ENCODE results near the gene MT1X. TPM values are rescaled to one million over a fixed set of nuclear protein-coding genes. Genes with fewer than 3 reads are reported as not detected.

MT1X gene
- total and polyA plus RNA-seq, 2 of the 13 experiments (the other 11 are each of a cell fraction or from before 2014, with no cell fraction given), result 19.7 to 288 TPM

DNA sequence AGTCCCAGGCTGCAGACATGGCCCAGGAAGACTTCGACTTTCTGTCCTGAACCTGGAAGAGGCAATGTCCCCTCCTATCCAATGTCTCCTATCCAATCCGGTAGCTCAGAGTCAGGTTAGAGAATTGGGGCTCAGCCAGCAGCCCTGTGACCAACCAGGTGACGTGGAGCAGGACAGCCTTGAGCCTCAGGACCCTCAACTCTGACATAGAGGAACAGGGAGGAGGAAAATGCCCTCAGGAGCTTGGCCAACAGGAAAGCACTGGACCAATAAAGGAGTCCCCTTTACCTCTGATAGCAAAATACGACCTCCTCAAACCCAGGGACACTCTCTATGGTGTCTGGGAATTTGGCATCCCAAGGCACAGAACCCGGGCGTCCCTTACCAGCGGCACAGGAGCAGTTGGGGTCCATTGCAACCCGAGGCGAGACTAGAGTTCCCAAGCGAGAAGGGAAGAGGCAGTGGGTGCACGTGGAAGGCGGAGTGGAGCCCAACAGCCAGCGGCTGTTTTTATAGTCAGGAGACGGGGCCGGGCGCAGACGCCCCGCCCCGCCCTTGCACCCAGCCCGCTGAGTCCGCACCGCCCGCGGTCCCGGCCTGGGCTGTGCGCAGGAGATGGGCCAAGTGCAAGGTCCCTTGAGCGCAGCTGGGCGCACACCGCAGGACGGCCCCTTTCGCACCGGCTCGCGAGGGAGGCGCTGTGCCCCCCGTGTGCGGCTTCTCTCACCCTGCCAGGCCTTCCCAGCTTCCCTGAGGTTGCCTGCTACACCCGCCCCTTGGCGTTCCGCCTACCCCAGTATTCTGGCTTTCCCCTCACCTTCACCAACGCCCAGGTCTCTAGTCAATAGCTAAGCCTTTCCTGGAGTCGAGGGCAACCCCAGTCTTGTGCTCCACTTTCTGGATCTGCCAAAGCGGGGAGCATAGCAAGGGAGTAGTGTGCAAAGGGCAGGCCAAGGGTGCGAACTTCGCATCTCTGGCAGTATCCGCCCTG is 14.4 kb upstream of the MT1X start, which contains the start of gene MT1G (continued):
- TF ChIP-seq IRX3 (CRISPR knock-in tag; IDR thresholded peaks at IDR 0.05; ENCODE audit: borderline replicate concordance, low read depth) (no peak), FOXJ3 (CRISPR knock-in tag; IDR thresholded peaks at IDR 0.05; ENCODE audit: borderline replicate concordance) (no peak), GABPA (IDR thresholded peaks at IDR 0.05; ENCODE audit: low read depth, low read length) (no peak), GABPA (CRISPR knock-in tag; IDR thresholded peaks at IDR 0.05; ENCODE audit: low read depth) (no peak), ZNF441 (CRISPR knock-in tag; IDR thresholded peaks at IDR 0.05; ENCODE audit: borderline replicate concordance) (no peak; the same call in 1 of the 2 replicates), FOXM1 (CRISPR knock-in tag; IDR thresholded peaks at IDR 0.05) (no peak), ZFY (CRISPR knock-in tag; IDR thresholded peaks at IDR 0.05) (peak; percentile 57; the same call in 1 of the 2 replicates), HNRNPK (IDR thresholded peaks at IDR 0.05; ENCODE audit: low read depth, low read length, poor library complexity, severe bottlenecking) (no peak), RXRB (CRISPR knock-in tag; IDR thresholded peaks at IDR 0.05; ENCODE audit: borderline replicate concordance) (peak; percentile 35; the same call in 1 of the 2 replicates), ATAD3A (CRISPR knock-in tag; IDR thresholded peaks at IDR 0.05) (no peak), LCORL (IDR thresholded peaks at IDR 0.05) (no peak), LCORL (CRISPR knock-in tag; IDR thresholded peaks at IDR 0.05) (peak; percentile 32; the same call in 1 of the 2 replicates), ZNF34 (CRISPR knock-in tag; IDR thresholded peaks at IDR 0.05; ENCODE audit: borderline replicate concordance) (peak; percentile 91; the same call in 1 of the 2 replicates)
- TF ChIP-seq, protein P1, sequence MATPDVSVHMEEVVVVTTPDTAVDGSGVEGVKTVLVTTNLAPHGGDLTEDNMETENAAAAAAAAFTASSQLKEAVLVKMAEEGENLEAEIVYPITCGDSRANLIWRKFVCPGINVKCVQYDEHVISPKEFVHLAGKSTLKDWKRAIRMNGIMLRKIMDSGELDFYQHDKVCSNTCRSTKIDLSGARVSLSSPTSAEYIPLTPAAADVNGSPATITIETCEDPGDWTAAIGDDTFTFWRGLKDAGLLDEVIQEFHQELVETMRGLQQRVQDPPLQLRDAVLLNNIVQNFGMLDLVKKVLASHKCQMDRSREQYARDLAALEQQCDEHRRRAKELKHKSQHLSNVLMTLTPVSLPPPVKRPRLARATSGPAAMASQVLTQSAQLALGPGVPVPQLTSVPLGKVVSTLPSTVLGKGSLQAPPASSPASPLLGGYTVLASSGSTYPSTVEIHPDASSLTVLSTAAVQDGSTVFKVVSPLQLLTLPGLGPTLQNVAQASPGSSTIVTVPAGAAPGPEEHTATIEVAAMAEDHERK (CRISPR knock-in tag; IDR thresholded peaks at IDR 0.05; ENCODE audit: low read depth), result no peak
- TF ChIP-seq, protein P2, sequence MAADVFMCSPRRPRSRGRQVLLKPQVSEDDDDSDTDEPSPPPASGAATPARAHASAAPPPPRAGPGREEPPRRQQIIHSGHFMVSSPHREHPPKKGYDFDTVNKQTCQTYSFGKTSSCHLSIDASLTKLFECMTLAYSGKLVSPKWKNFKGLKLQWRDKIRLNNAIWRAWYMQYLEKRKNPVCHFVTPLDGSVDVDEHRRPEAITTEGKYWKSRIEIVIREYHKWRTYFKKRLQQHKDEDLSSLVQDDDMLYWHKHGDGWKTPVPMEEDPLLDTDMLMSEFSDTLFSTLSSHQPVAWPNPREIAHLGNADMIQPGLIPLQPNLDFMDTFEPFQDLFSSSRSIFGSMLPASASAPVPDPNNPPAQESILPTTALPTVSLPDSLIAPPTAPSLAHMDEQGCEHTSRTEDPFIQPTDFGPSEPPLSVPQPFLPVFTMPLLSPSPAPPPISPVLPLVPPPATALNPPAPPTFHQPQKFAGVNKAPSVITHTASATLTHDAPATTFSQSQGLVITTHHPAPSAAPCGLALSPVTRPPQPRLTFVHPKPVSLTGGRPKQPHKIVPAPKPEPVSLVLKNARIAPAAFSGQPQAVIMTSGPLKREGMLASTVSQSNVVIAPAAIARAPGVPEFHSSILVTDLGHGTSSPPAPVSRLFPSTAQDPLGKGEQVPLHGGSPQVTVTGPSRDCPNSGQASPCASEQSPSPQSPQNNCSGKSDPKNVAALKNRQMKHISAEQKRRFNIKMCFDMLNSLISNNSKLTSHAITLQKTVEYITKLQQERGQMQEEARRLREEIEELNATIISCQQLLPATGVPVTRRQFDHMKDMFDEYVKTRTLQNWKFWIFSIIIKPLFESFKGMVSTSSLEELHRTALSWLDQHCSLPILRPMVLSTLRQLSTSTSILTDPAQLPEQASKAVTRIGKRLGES (CRISPR knock-in tag; IDR thresholded peaks at IDR 0.05; ENCODE audit: borderline replicate concordance), result no peak
- TF ChIP-seq, protein P3, sequence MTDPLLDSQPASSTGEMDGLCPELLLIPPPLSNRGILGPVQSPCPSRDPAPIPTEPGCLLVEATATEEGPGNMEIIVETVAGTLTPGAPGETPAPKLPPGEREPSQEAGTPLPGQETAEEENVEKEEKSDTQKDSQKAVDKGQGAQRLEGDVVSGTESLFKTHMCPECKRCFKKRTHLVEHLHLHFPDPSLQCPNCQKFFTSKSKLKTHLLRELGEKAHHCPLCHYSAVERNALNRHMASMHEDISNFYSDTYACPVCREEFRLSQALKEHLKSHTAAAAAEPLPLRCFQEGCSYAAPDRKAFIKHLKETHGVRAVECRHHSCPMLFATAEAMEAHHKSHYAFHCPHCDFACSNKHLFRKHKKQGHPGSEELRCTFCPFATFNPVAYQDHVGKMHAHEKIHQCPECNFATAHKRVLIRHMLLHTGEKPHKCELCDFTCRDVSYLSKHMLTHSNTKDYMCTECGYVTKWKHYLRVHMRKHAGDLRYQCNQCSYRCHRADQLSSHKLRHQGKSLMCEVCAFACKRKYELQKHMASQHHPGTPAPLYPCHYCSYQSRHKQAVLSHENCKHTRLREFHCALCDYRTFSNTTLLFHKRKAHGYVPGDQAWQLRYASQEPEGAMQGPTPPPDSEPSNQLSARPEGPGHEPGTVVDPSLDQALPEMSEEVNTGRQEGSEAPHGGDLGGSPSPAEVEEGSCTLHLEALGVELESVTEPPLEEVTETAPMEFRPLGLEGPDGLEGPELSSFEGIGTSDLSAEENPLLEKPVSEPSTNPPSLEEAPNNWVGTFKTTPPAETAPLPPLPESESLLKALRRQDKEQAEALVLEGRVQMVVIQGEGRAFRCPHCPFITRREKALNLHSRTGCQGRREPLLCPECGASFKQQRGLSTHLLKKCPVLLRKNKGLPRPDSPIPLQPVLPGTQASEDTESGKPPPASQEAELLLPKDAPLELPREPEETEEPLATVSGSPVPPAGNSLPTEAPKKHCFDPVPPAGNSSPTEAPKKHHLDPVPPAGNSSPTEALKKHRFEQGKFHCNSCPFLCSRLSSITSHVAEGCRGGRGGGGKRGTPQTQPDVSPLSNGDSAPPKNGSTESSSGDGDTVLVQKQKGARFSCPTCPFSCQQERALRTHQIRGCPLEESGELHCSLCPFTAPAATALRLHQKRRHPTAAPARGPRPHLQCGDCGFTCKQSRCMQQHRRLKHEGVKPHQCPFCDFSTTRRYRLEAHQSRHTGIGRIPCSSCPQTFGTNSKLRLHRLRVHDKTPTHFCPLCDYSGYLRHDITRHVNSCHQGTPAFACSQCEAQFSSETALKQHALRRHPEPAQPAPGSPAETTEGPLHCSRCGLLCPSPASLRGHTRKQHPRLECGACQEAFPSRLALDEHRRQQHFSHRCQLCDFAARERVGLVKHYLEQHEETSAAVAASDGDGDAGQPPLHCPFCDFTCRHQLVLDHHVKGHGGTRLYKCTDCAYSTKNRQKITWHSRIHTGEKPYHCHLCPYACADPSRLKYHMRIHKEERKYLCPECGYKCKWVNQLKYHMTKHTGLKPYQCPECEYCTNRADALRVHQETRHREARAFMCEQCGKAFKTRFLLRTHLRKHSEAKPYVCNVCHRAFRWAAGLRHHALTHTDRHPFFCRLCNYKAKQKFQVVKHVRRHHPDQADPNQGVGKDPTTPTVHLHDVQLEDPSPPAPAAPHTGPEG (CRISPR knock-in tag; IDR thresholded peaks at IDR 0.05), result peak; percentile 50; the same call in 1 of the 2 replicates
- TF ChIP-seq, protein P4, sequence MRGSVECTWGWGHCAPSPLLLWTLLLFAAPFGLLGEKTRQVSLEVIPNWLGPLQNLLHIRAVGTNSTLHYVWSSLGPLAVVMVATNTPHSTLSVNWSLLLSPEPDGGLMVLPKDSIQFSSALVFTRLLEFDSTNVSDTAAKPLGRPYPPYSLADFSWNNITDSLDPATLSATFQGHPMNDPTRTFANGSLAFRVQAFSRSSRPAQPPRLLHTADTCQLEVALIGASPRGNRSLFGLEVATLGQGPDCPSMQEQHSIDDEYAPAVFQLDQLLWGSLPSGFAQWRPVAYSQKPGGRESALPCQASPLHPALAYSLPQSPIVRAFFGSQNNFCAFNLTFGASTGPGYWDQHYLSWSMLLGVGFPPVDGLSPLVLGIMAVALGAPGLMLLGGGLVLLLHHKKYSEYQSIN (CRISPR knock-in tag; IDR thresholded peaks at IDR 0.05; ENCODE audit: borderline replicate concordance), result no peak

Data from HepG2 (cell line).